Ascending aorta (tissue), 2 donors: ENCODE data around the gene CLSTN2. TPM values are rescaled to one million over a fixed set of nuclear protein-coding genes. Genes with fewer than 3 reads are reported as not detected.

Experiments used
- DNase-seq, 2 donors: peaks; one replicate each; pipeline ENCODE4 v3.0.0-alpha.2; 2019; ENCODE audit warnings: low spot score in 2 of 2
- H3K27ac ChIP-seq, 2 donors: fragments of 200-600 bp; sonication (generic); one replicate each; pipeline ENCODE4 v1.5.1; 2016 to 2017; ENCODE audit warnings: mild to moderate bottlenecking in 1 of 2
- H3K27me3 ChIP-seq: fragments of 200-600 bp; sonication (generic); one replicate; pipeline ENCODE4 v1.5.1; 2017
- H3K36me3 ChIP-seq, 2 donors: fragments of 200-600 bp; sonication (generic); one replicate each; pipeline ENCODE4 v1.5.1; 2016
- H3K4me1 ChIP-seq, 2 donors: fragments of 200-600 bp; sonication (generic); one replicate each; pipeline ENCODE4 v1.5.1; 2016 to 2017; ENCODE audit warnings: mild to moderate bottlenecking in 1 of 2
- H3K4me3 ChIP-seq, 2 donors: fragments of 200-600 bp; sonication (generic); one replicate each; pipeline ENCODE4 v1.5.1; 2016 to 2017; ENCODE audit warnings: mild to moderate bottlenecking in 1 of 2
- H3K9me3 ChIP-seq, 2 donors: fragments of 200-600 bp; sonication (generic); one replicate each; pipeline ENCODE4 v1.5.1; 2016
- intact Hi-C: fragments of 100-400 bp; cut with DNase I; formaldehyde crosslinking; loops from one replicate; pipeline ENCODE4 v1.15.1; 2023
- total RNA-seq: library from RNA; depleted of rRNA; stranded (reverse); fragments of >200 nt; gene quantifications from one replicate; pipeline ENCODE4 v1.1.0, GENCODE V29; 2016
- TF ChIP-seq, protein P1 (sequence below), 3 experiments: fragments of 200-600 bp in 2 of 3; fragments of 450-650 bp in 1 of 3; sonication (generic) in 2 of 3; IDR thresholded peaks; one replicate each; pipeline ENCODE4 v1.5.1; 2016 to 2019; ENCODE audit warnings: antibody characterized with exemption in 3 of 3, mild to moderate bottlenecking in 1 of 3, moderate library complexity in 1 of 3

Gene CLSTN2
- total RNA-seq, 1 donor from 2014 or later = 65.8 TPM

DNA sequence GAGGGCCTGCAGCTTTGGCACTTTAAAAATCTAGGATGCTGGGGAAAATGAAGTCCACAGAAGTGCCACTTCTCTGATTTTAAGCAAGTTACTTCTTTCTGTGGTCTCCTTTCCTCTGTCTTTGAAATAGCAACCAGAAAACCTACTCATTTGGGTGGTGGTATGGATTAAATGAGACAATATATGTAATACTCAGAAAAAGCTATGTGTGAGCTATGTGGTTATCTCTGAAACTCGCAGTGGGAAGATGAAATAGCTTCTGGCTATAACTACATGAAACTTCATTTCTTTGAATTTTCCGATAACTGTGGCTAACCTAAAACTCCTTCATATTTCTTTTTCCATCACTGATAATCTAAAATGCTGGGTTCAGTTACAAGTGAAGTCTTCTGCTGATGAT is 368.9 kb downstream of the CLSTN2 start:
- no peaks in the 10 kb centered on the region for H3K36me3 ChIP-seq
- intact Hi-C loops = no loop called here
- H3K9me3 ChIP-seq = no peaks in the 10 kb centered on the region
- no peaks in the 10 kb centered on the region for H3K4me1 ChIP-seq
- H3K27ac ChIP-seq = no peak overlapping the region
- no peak for DNase-seq
- no peak overlapping the region for H3K4me3 ChIP-seq
- no peaks in the 10 kb centered on the region for H3K27me3 ChIP-seq
- TF ChIP-seq, protein P1, sequence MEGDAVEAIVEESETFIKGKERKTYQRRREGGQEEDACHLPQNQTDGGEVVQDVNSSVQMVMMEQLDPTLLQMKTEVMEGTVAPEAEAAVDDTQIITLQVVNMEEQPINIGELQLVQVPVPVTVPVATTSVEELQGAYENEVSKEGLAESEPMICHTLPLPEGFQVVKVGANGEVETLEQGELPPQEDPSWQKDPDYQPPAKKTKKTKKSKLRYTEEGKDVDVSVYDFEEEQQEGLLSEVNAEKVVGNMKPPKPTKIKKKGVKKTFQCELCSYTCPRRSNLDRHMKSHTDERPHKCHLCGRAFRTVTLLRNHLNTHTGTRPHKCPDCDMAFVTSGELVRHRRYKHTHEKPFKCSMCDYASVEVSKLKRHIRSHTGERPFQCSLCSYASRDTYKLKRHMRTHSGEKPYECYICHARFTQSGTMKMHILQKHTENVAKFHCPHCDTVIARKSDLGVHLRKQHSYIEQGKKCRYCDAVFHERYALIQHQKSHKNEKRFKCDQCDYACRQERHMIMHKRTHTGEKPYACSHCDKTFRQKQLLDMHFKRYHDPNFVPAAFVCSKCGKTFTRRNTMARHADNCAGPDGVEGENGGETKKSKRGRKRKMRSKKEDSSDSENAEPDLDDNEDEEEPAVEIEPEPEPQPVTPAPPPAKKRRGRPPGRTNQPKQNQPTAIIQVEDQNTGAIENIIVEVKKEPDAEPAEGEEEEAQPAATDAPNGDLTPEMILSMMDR (IDR thresholded peaks at IDR 0.05) = no peak

- intact Hi-C loops = no loop called here
- TF ChIP-seq, protein P1 (IDR thresholded peaks at IDR 0.05) = no peak
- no peaks in the 10 kb centered on the region for H3K27me3 ChIP-seq
- H3K9me3 ChIP-seq = no peaks in the 10 kb centered on the region
- no peak for DNase-seq
- no peak overlapping the region for H3K4me3 ChIP-seq
- H3K4me1 ChIP-seq = no peaks in the 10 kb centered on the region
- no peak overlapping the region for H3K27ac ChIP-seq
- H3K36me3 ChIP-seq = no peaks in the 10 kb centered on the region
Observed at GRCh38 chr3:140308535-140308934, 373.6 kb downstream of the CLSTN2 start.

DNA sequence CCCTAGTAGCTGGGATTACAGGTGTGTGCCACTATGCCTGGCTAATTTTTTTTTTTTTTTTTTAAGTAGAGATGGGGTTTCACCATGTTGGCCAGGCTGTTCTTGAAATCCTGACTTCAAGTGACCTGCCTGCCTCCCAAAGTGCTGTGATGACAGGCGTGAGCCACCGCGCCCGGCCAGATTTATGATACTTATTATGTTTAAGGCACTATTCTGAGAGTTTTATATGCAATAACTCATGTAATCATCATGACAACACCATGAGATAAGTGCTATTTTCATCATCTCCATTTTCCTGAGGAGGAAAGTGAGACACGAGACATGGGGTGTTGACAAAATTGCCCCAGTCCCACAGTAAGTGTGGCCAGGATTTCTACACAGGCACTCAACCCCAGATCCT is 376.4 kb downstream of the CLSTN2 start:
- DNase-seq = no peak
- Histone ChIP-seq H3K4me3 (no peak overlapping the region), H3K27me3 (no peaks in the 10 kb centered on the region), H3K27ac (no peak overlapping the region), H3K36me3 (no peaks in the 10 kb centered on the region), H3K4me1 (no peaks in the 10 kb centered on the region), H3K9me3 (no peaks in the 10 kb centered on the region)
- TF ChIP-seq, protein P1 (IDR thresholded peaks at IDR 0.05) = no peak
- intact Hi-C loops = no loop called here

DNA sequence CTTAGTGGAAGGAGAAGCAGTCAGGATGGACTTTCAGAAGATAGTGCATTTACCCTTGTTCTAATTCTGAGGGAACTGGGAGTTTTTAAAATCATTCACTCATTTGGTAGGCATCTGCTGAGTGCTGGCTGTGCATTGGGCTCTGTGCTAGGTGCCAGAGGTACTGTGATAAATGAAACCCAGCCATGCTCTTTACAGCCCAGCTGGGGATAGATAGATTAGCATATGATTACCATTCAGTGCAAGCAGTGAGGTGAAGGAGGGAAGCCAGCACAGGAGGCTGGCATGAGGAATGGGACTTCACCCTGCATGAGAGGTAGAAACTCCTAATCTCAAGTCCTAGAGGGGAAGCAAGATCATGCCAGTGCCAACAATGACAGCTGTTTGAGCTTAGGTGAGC is 381.0 kb downstream of the CLSTN2 start:
- no peaks in the 10 kb centered on the region for H3K36me3 ChIP-seq

DNA sequence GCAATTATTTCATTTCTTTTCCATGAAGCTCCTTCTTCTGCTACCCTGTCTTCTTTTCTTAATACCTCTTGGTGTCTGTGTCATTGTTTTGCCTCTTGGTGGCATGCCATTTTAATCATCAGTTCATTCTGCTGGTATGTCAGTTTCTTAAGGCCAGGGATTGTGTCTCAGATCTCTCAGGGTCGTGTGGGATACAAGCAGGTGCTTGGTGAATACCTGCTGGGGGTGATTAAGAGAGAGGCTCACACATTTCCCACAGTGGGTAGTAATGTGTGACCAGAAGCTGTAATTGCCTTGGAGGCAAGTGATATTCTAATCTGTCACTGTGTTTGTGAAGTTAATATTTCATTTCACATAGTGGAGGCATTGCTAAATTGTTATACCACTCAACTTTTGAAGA is 381.5 kb downstream of the CLSTN2 start:
- Histone ChIP-seq H3K36me3 (no peaks in the 10 kb centered on the region), H3K27ac (no peak overlapping the region), H3K4me1 (no peaks in the 10 kb centered on the region), H3K27me3 (no peaks in the 10 kb centered on the region), H3K4me3 (no peak overlapping the region), H3K9me3 (no peaks in the 10 kb centered on the region)
- no peak for DNase-seq
- intact Hi-C loops = no loop called here
- TF ChIP-seq, protein P1 (IDR thresholded peaks at IDR 0.05) = no peak

More for the DNA sequence above, 381.0 kb downstream of the CLSTN2 start:
- H3K27ac ChIP-seq = no peak overlapping the region
- intact Hi-C loops = no loop called here
- no peaks in the 10 kb centered on the region for H3K4me1 ChIP-seq
- no peaks in the 10 kb centered on the region for H3K9me3 ChIP-seq
- H3K4me3 ChIP-seq = no peak overlapping the region
- H3K27me3 ChIP-seq = no peaks in the 10 kb centered on the region
- TF ChIP-seq, protein P1 (IDR thresholded peaks at IDR 0.05) = no peak
- DNase-seq = no peak

- no peak overlapping the region for H3K4me3 ChIP-seq
- H3K27me3 ChIP-seq = no peaks in the 10 kb centered on the region
- intact Hi-C loops = no loop called here
- no peaks in the 10 kb centered on the region for H3K4me1 ChIP-seq
- TF ChIP-seq, protein P1 (IDR thresholded peaks at IDR 0.05) = no peak
- no peak for DNase-seq
- H3K9me3 ChIP-seq = no peaks in the 10 kb centered on the region
- H3K36me3 ChIP-seq = no peaks in the 10 kb centered on the region
- no peak overlapping the region for H3K27ac ChIP-seq
Observed at GRCh38 chr3:140316868-140317400, 381.9 kb downstream of the CLSTN2 start.
